Panc1 (cell line): ENCODE results near the gene GSTT4. TPM values are rescaled to one million over a fixed set of nuclear protein-coding genes. Genes with fewer than 3 reads are reported as not detected.

Experiments used
- ATAC-seq: fragments of 200-7000 bp; cut with Tn5 transposase; 2 replicates; pipeline ENCODE4 v1.9.1; 2020; ENCODE audit warnings: mild to moderate bottlenecking, moderate library complexity
- BruUV-seq: library from RNA; stranded (reverse); fragments of 400-500 nt; replicated peaks from 2 replicates; lab custom pipeline; 2021; lab: Mats Ljungman, UMichigan
- CTCF ChIA-PET: fragments of 300-600 bp; sonication (Branson Sonifier 250); formaldehyde crosslinking; loops from one replicate; lab custom pipeline; 2022; ENCODE audit warnings: antibody characterized with exemption; lab: Charles Lee
- POLR2A ChIA-PET: fragments of 300-600 bp; sonication (Branson Sonifier 250); formaldehyde crosslinking; loops from one replicate; lab custom pipeline; 2022; ENCODE audit warnings: antibody characterized with exemption; lab: Charles Lee
- DNase-seq: peaks from one replicate; pipeline ENCODE4 v3.0.0-alpha.2; 2010; ENCODE audit warnings: low read depth, low spot score
- H3K27ac ChIP-seq: 2 replicates; pipeline ENCODE4 v1.5.1; 2011; ENCODE audit warnings: mild to moderate bottlenecking, low read length, inconsistent platforms
- H3K27me3 ChIP-seq: fragments of 200-500 bp; sonication (Bioruptor generic); 2 replicates; pipeline ENCODE4 v1.6.0; 2014; ENCODE audit warnings: low read length, inconsistent platforms; ENCODE audit not compliant: control insufficient read depth, insufficient read depth
- H3K36me3 ChIP-seq: fragments of 200-500 bp; sonication (Bioruptor generic); 2 replicates; pipeline ENCODE4 v1.5.1; 2014; ENCODE audit warnings: inconsistent platforms, mild to moderate bottlenecking, low read length, moderate library complexity; ENCODE audit not compliant: control insufficient read depth, insufficient read depth
- H3K4me1 ChIP-seq: 2 replicates; pipeline ENCODE4 v1.5.1; 2011; ENCODE audit warnings: inconsistent platforms, mild to moderate bottlenecking, low read length, moderate library complexity; ENCODE audit not compliant: control insufficient read depth, insufficient read depth
- H3K4me3 ChIP-seq, 2 experiments: 2 replicates each; pipeline ENCODE4 v1.5.1; 2011 to 2012; ENCODE audit warnings: low read depth in 2 of 2, low read length in 2 of 2, mild to moderate bottlenecking in 2 of 2, inconsistent platforms in 1 of 2, moderate library complexity in 1 of 2
- H3K9me3 ChIP-seq: fragments of 200-500 bp; sonication (Bioruptor generic); 2 replicates; pipeline ENCODE4 v1.5.1; 2014; ENCODE audit warnings: low read depth, mild to moderate bottlenecking, inconsistent platforms, low read length, moderate library complexity; ENCODE audit not compliant: control insufficient read depth, insufficient read depth
- POLR2AphosphoS5 ChIP-seq: IDR thresholded peaks from 2 replicates; pipeline ENCODE4 v1.6.1; 2012; ENCODE audit warnings: mild to moderate bottlenecking, low read depth, low read length, moderate library complexity
- SIN3A ChIP-seq: IDR thresholded peaks from 2 replicates; pipeline ENCODE4 v1.6.1; 2012; ENCODE audit warnings: low read depth, mild to moderate bottlenecking, low read length, moderate library complexity, borderline replicate concordance; ENCODE audit not compliant: insufficient read depth
- TCF7L2 ChIP-seq: IDR thresholded peaks from 2 replicates; pipeline ENCODE4 v1.6.1; 2011; ENCODE audit warnings: mild to moderate bottlenecking, low read depth, low read length, inconsistent platforms
- in situ Hi-C: cut with HindIII; loops from 2 replicates; pipeline ENCODE4 v1.10.0; 2016; ENCODE audit warnings: low sequenced_read_pairs, low pct_unique_long_range_greater_than_20kb
- intact Hi-C: fragments of 100-400 bp; cut with micrococcal nuclease; formaldehyde crosslinking; loops from one replicate; pipeline ENCODE4 v1.10.0; 2022; ENCODE audit not compliant: unreplicated experiment
- total RNA-seq: library from RNA; stranded (reverse); gene quantifications from one replicate; pipeline ENCODE4 v1.2.1, GENCODE V29; 2021; ENCODE audit not compliant: unreplicated experiment
- TF ChIP-seq, protein P1 (sequence below), 2 experiments: IDR thresholded peaks; 2 replicates each; pipeline ENCODE4 v1.6.1; 2011 to 2012; ENCODE audit warnings: low read depth in 2 of 2, control low read depth in 1 of 2, low read length in 1 of 2, mild to moderate bottlenecking in 1 of 2, moderate library complexity in 1 of 2; ENCODE audit not compliant: insufficient read depth in 1 of 2
- TF ChIP-seq, protein P2 (sequence below): fragments of 450-650 bp; IDR thresholded peaks from 2 replicates; pipeline ENCODE4 v1.5.1; 2017; ENCODE audit warnings: mild to moderate bottlenecking

Gene GSTT4
- total RNA-seq, 1 experiment from 2014 or later: not detected

DNA sequence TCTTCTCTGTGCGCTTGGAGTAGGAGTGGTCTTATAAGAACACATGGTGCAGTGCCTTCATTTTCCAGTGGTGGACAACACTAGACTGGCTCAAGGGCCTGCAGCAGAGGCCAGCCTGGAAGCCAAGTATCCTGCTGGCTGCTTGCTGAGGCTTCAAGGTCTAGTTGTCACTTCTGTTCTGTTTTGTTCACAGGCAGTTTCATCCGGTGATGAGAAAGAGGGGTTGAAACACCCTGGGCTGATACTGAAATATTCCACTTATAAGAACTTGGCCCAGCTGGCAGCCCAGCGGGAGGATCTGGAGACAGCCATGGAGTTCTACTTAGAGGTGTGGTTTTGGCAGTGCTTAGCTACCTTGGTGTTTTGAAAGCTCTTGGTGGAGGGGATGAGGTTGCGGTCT lies 35.7 kb upstream of the GSTT4 start:
- no peaks in the 10 kb centered on the region for H3K4me1 ChIP-seq
- BruUV-seq: no TSS peak
- in situ Hi-C loops (no loop called here), intact Hi-C loops (no loop called here)
- ATAC-seq (no peak), DNase-seq (no peak)
- no peak overlapping the region for H3K4me3 ChIP-seq
- no peaks in the 10 kb centered on the region for H3K9me3 ChIP-seq
- H3K36me3 ChIP-seq: no peaks in the 10 kb centered on the region; the same call in 1 of the 2 replicates
- POLR2A ChIA-PET: no interaction called here
- CTCF ChIA-PET: no interaction called here
- H3K27ac ChIP-seq: no peak overlapping the region
- no peaks in the 10 kb centered on the region for H3K27me3 ChIP-seq
- TF ChIP-seq, protein P1, sequence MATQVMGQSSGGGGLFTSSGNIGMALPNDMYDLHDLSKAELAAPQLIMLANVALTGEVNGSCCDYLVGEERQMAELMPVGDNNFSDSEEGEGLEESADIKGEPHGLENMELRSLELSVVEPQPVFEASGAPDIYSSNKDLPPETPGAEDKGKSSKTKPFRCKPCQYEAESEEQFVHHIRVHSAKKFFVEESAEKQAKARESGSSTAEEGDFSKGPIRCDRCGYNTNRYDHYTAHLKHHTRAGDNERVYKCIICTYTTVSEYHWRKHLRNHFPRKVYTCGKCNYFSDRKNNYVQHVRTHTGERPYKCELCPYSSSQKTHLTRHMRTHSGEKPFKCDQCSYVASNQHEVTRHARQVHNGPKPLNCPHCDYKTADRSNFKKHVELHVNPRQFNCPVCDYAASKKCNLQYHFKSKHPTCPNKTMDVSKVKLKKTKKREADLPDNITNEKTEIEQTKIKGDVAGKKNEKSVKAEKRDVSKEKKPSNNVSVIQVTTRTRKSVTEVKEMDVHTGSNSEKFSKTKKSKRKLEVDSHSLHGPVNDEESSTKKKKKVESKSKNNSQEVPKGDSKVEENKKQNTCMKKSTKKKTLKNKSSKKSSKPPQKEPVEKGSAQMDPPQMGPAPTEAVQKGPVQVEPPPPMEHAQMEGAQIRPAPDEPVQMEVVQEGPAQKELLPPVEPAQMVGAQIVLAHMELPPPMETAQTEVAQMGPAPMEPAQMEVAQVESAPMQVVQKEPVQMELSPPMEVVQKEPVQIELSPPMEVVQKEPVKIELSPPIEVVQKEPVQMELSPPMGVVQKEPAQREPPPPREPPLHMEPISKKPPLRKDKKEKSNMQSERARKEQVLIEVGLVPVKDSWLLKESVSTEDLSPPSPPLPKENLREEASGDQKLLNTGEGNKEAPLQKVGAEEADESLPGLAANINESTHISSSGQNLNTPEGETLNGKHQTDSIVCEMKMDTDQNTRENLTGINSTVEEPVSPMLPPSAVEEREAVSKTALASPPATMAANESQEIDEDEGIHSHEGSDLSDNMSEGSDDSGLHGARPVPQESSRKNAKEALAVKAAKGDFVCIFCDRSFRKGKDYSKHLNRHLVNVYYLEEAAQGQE (IDR thresholded peaks at IDR 0.05; ENCODE audit: insufficient read depth in 1 of 2, low read depth in 2 of 2, low read length in 1 of 2): no peak
- TF ChIP-seq TCF7L2 (no peak), SIN3A (no peak), POLR2AphosphoS5 (no peak)
- TF ChIP-seq, protein P2, sequence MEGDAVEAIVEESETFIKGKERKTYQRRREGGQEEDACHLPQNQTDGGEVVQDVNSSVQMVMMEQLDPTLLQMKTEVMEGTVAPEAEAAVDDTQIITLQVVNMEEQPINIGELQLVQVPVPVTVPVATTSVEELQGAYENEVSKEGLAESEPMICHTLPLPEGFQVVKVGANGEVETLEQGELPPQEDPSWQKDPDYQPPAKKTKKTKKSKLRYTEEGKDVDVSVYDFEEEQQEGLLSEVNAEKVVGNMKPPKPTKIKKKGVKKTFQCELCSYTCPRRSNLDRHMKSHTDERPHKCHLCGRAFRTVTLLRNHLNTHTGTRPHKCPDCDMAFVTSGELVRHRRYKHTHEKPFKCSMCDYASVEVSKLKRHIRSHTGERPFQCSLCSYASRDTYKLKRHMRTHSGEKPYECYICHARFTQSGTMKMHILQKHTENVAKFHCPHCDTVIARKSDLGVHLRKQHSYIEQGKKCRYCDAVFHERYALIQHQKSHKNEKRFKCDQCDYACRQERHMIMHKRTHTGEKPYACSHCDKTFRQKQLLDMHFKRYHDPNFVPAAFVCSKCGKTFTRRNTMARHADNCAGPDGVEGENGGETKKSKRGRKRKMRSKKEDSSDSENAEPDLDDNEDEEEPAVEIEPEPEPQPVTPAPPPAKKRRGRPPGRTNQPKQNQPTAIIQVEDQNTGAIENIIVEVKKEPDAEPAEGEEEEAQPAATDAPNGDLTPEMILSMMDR: no peak

DNA sequence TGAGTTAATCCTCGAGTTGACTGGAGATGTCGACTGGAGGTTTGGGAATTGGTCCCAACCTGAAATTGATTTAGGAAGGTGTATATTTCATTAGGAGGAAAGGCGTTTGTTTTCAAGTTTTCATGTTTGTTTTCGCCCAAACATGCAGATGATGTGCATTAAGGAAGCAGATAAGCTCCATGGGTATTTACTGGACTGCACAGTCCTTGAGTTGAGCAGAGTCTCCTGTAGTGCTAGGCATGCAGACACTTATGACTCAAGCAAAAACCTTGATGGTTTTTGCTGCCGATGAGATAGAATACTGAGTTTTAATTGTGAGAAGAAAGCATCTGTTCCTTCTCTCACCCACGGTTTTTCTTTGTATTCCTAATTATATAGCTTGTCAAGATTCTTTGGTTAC lies 33.8 kb upstream of the GSTT4 start:
- TF ChIP-seq, protein P1 (IDR thresholded peaks at IDR 0.05; ENCODE audit: insufficient read depth in 1 of 2, low read depth in 2 of 2, low read length in 1 of 2): no peak
- no peak for TF ChIP-seq TCF7L2
- no peak for TF ChIP-seq SIN3A
- TF ChIP-seq, protein P2: no peak
- TF ChIP-seq POLR2AphosphoS5: no peak
- CTCF ChIA-PET: no interaction called here
- H3K27ac ChIP-seq: no peak overlapping the region
- no peaks in the 10 kb centered on the region for H3K4me1 ChIP-seq
- DNase-seq (no peak), ATAC-seq (no peak)
- H3K4me3 ChIP-seq: no peak overlapping the region
- POLR2A ChIA-PET: no interaction called here
- no peaks in the 10 kb centered on the region for H3K27me3 ChIP-seq
- in situ Hi-C loops: no loop called here
- intact Hi-C loops: no loop called here
- BruUV-seq: no TSS peak
- no peaks in the 10 kb centered on the region; the same call in 1 of the 2 replicates for H3K36me3 ChIP-seq
- no peaks in the 10 kb centered on the region for H3K9me3 ChIP-seq
